NT2/D1 (cell line): ENCODE results near the gene ICAM3.

Experiments used
- DNase-seq: peaks from one replicate; pipeline ENCODE4 v3.0.0-alpha.2; 2011; ENCODE audit warnings: low read depth, low spot score
- H3K27me3 ChIP-seq: 2 replicates; pipeline ENCODE4 v1.6.0; 2011; ENCODE audit warnings: mild to moderate bottlenecking; ENCODE audit not compliant: insufficient read length, insufficient read depth
- H3K36me3 ChIP-seq: 2 replicates; pipeline ENCODE4 v1.6.1; 2011; ENCODE audit warnings: mild to moderate bottlenecking, low read length, mixed read lengths; ENCODE audit not compliant: insufficient read depth, insufficient read length
- H3K4me1 ChIP-seq: 2 replicates; pipeline ENCODE4 v1.5.1; 2011; ENCODE audit not compliant: insufficient read depth, insufficient read length
- H3K4me3 ChIP-seq: 2 replicates; pipeline ENCODE4 v1.5.1; 2011; ENCODE audit warnings: low read depth; ENCODE audit not compliant: insufficient read length
- H3K9ac ChIP-seq: 2 replicates; pipeline ENCODE4 v1.6.0; 2011; ENCODE audit warnings: low read depth; ENCODE audit not compliant: insufficient read length
- H3K9me3 ChIP-seq: 2 replicates; pipeline ENCODE4 v1.5.1; 2011; ENCODE audit warnings: mild to moderate bottlenecking, low read length; ENCODE audit not compliant: insufficient read depth
- SUZ12 ChIP-seq: IDR thresholded peaks from 2 replicates; pipeline ENCODE4 v1.6.1; 2011; ENCODE audit not compliant: insufficient read length, insufficient read depth; ENCODE audit errors: extremely low read depth
- YY1 ChIP-seq: IDR thresholded peaks from 2 replicates; pipeline ENCODE4 v1.6.1; 2011; ENCODE audit not compliant: insufficient read length, insufficient read depth
- ZNF274 ChIP-seq: IDR thresholded peaks from 2 replicates; pipeline ENCODE4 v1.6.1; 2011; ENCODE audit warnings: mild to moderate bottlenecking, low read depth, low read length

The ICAM3 gene

DNA sequence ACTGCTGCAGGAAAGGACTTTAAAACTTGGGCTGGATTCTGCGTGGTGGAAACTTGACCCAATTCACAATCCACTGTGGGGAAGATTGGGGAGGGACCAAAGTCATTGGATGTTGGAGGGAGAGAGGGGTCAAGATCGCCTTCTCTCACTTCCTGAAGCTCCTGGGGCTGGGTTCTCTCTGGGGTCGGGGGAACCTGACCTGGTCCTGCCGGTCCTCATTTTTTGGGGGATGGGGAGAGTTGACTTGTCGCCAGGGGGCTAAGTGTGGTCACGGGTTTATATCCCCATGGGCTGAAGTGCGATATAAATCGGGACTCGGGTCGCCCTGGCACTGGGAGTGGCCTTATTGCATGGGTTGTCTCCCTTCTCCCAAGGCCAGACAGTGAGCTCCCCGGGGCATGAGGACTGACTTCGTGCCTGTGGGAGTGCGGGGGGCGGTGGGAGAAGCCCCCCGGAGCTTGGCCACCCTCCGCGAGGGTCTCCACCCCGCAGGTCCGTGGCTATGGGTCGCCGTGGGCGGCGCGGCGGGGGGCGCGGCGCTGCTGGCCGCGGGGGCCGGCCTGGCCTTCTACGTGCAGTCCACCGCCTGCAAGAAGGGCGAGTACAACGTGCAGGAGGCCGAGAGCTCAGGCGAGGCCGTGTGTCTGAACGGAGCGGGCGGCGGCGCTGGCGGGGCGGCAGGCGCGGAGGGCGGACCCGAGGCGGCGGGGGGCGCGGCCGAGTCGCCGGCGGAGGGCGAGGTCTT lies 43.4 kb downstream of the ICAM3 start:
- Histone ChIP-seq H3K4me1 (peaks cover 36% of the 10 kb centered on the region), H3K9me3 (no peaks in the 10 kb centered on the region), H3K36me3 (no peaks in the 10 kb centered on the region), H3K27me3 (peaks cover 59% of the 10 kb centered on the region), H3K4me3 (peak overlapping the region; percentile 53), H3K9ac (peak overlapping the region; percentile 61)
- TF ChIP-seq ZNF274 (no peak), SUZ12 (no peak), YY1 (no peak)
- DNase-seq, result no peak

DNA sequence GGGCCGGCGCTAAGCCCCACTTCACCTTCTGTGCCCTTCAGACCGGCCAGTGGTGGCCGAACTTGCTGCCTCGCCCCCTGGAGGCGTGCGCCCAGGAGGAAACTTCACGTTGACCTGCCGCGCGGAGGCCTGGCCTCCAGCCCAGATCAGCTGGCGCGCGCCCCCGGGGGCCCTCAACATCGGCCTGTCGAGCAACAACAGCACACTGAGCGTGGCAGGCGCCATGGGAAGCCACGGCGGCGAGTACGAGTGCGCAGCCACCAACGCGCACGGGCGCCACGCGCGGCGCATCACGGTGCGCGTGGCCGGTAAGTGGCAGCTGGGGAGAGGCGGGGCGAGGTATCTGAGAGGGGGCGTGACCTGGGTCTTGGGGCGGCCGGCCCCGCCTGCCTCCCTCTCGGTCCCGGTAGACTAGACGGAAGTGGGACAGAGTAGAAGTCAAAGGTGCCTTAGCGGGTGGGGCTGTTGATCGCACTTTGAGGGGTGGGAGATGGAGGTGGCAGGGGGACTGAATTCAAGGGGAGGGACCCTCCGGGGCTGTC lies 44.0 kb downstream of the ICAM3 start:
- peak overlapping the region; percentile 53 for H3K4me3 ChIP-seq
- no peaks in the 10 kb centered on the region for H3K9me3 ChIP-seq
- H3K9ac ChIP-seq, result peak overlapping the region; percentile 64
- no peaks in the 10 kb centered on the region for H3K36me3 ChIP-seq
- H3K4me1 ChIP-seq, result peaks cover 43% of the 10 kb centered on the region
- no peak for DNase-seq
- peaks cover 65% of the 10 kb centered on the region for H3K27me3 ChIP-seq
- no peak for TF ChIP-seq ZNF274
- no peak for TF ChIP-seq YY1
- TF ChIP-seq SUZ12, result no peak

DNA sequence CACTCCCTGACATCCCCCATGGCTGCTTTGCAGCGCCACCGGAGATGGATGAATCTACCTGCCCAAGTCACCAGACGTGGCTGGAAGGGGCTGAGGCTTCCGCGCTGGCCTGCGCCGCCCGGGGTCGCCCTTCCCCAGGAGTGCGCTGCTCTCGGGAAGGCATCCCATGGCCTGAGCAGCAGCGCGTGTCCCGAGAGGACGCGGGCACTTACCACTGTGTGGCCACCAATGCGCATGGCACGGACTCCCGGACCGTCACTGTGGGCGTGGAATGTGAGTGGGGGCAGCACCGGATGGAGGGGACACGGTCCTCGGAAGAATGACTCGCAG lies 45.1 kb downstream of the ICAM3 start:
- peaks cover 76% of the 10 kb centered on the region for H3K27me3 ChIP-seq

DNA sequence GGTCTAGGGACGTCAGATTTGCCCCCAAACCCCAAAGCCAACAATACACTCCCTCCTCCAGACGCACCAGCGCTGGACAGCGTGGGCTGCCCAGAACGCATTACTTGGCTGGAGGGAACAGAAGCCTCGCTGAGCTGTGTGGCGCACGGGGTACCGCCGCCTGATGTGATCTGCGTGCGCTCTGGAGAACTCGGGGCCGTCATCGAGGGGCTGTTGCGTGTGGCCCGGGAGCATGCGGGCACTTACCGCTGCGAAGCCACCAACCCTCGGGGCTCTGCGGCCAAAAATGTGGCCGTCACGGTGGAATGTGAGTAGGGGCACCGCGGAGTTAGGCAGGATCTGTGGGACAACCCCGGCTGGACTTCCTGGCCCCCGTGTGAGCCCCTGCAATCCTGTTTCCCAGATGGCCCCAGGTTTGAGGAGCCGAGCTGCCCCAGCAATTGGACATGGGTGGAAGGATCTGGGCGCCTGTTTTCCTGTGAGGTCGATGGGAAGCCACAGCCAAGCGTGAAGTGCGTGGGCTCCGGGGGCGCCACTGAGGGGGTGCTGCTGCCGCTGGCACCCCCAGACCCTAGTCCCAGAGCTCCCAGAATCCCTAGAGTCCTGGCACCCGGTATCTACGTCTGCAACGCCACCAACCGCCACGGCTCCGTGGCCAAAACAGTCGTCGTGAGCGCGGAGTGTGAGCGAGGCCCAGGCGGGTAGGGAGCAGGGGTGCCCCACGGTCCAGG lies 45.6 kb downstream of the ICAM3 start:
- no peak for DNase-seq
- H3K4me3 ChIP-seq, result no peak overlapping the region
- H3K4me1 ChIP-seq, result peaks cover 48% of the 10 kb centered on the region
- peaks cover 81% of the 10 kb centered on the region for H3K27me3 ChIP-seq
- peak overlapping the region; percentile 3 for H3K9ac ChIP-seq
- TF ChIP-seq YY1 (no peak), SUZ12 (no peak), ZNF274 (no peak)
- no peaks in the 10 kb centered on the region for H3K9me3 ChIP-seq
- H3K36me3 ChIP-seq, result no peaks in the 10 kb centered on the region

More for the DNA sequence above, 45.1 kb downstream of the ICAM3 start:
- H3K36me3 ChIP-seq, result no peaks in the 10 kb centered on the region
- H3K4me3 ChIP-seq, result no peak overlapping the region
- DNase-seq, result no peak
- TF ChIP-seq YY1 (no peak), SUZ12 (no peak), ZNF274 (no peak)
- peaks cover 45% of the 10 kb centered on the region for H3K4me1 ChIP-seq
- no peak overlapping the region for H3K9ac ChIP-seq
- no peaks in the 10 kb centered on the region for H3K9me3 ChIP-seq

DNA sequence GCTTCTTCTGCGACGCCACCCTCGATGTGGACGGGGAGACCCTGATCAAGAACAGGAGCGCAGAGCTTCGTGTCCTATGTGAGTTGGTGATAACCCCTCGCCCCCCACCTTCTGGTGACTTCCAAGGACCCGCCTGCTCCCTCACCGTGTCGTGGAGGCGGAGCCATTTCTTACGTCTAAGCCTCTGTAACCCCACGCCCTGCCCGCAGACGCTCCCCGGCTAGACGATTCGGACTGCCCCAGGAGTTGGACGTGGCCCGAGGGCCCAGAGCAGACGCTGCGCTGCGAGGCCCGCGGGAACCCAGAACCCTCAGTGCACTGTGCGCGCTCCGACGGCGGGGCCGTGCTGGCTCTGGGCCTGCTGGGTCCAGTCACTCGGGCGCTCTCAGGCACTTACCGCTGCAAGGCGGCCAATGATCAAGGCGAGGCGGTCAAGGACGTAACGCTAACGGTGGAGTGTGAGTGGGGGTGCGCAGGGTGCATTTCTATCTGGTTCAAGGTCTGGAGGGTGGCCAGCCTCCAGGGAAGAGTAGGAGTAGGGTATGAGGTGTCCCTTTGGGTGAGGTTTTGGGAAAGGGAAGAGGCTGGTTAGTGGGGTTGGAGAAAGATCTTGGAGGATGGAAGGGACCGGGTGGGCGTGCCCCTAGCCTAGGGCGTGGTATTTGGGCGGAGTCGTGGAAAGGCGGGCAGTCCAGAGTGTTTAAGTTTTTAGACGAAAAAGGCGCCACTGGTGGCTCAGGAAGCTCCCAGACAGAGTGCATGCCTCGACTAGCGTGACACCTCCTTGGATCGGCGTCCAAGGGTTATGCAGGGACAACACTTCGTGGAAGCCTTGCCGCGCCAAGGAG lies 46.4 kb downstream of the ICAM3 start:
- Histone ChIP-seq H3K9me3 (no peaks in the 10 kb centered on the region), H3K27me3 (peaks cover 88% of the 10 kb centered on the region), H3K4me3 (peak overlapping the region; percentile 35), H3K4me1 (peaks cover 49% of the 10 kb centered on the region), H3K36me3 (no peaks in the 10 kb centered on the region), H3K9ac (peak overlapping the region; percentile 51)
- DNase-seq, result no peak
- no peak for TF ChIP-seq ZNF274
- TF ChIP-seq YY1, result no peak
- TF ChIP-seq SUZ12, result peak; percentile 56

DNA sequence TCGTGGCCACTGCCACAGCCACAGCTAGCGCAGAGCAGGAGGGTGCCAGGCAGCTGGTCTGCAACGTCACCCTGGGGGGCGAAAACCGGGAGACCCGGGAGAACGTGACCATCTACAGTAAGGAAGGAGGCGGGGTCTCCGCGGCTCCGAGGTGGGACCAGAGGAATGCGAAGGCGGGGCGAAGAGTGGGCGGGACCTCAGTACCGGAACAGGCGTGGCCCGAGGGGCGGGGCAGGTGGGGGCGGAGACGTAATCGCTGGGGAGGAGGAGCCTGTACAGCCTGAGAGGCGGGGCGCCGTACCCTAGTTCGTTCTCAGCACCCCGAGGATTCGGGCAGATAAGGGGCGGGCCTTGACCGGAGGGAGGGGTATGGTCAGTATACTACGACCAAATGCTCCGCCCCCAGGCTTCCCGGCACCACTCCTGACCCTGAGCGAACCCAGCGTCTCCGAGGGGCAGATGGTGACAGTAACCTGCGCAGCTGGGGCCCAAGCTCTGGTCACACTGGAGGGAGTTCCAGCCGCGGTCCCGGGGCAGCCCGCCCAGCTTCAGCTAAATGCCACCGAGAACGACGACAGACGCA lies 47.1 kb downstream of the ICAM3 start:
- Histone ChIP-seq H3K9ac (peak overlapping the region; percentile 72), H3K9me3 (no peaks in the 10 kb centered on the region), H3K27me3 (peaks cover 95% of the 10 kb centered on the region), H3K4me3 (peak overlapping the region; percentile 51), H3K4me1 (peaks cover 53% of the 10 kb centered on the region), H3K36me3 (no peaks in the 10 kb centered on the region)
- DNase-seq, result peak; percentile 83
- TF ChIP-seq SUZ12 (no peak), ZNF274 (no peak), YY1 (no peak)
